Vagina (tissue), 2 donors: Measurements from ENCODE around the gene P2RY14.

Experiments
- POLR2A ChIP-seq, 2 donors: fragments of 450-650 bp; IDR thresholded peaks; one replicate each; pipeline ENCODE4 v1.6.1; 2017; ENCODE audit warnings: antibody characterized with exemption in 2 of 2, mild to moderate bottlenecking in 2 of 2, moderate library complexity in 2 of 2
- POLR2AphosphoS5 ChIP-seq, 2 donors: sonication (generic); formaldehyde crosslinking; IDR thresholded peaks; one replicate each; pipeline ENCODE4 v1.9.0; 2017; ENCODE audit warnings: antibody characterized with exemption in 2 of 2, mild to moderate bottlenecking in 2 of 2, low read depth in 1 of 2; ENCODE audit not compliant: insufficient read depth in 1 of 2
- TF ChIP-seq, protein P1 (sequence below), 3 experiments: fragments of 450-650 bp in 2 of 3; fragments of 200-600 bp in 1 of 3; sonication (generic) in 1 of 3; IDR thresholded peaks; one replicate each; pipeline ENCODE4 v1.5.1; 2017 to 2019; ENCODE audit warnings: antibody characterized with exemption in 3 of 3, mild to moderate bottlenecking in 2 of 3, moderate library complexity in 2 of 3

DNA sequence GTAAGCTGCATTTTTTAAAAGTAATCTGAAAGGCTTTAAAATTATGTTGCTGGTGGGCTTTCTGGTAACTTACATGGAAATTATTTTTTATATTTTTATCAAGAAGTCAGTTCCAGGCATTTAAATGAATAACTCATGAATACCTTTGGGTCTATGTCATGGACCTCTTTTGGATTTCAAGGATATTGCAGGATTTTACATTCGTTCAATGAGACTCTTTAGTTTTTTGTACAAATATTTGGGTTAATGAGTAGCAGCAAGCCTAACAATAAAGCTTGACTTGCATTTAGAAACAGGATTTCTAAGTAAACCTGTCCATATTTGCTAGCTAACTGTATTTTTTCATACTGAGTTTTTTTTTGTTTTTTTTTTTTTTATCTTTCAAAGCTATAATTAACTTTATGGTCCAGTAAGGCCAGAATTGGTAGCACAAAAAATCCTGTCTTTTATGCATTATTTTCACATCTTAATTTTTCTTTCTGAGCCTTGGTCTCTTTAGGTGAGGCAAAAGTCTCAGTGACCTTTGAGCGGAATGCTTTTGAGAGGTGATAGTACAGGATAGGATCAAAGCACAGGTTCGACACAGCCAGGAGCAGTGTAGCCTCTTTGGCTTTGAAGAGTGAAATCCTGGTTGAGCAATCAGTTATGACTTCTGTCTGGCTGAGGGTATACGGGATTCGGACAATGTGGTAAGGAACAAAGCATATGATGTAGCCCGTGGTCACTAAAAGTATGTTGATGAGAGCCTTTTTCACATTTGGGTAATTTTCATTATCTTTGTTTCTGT, 80.2 kb downstream of the P2RY14 start:
- TF ChIP-seq, protein P1, sequence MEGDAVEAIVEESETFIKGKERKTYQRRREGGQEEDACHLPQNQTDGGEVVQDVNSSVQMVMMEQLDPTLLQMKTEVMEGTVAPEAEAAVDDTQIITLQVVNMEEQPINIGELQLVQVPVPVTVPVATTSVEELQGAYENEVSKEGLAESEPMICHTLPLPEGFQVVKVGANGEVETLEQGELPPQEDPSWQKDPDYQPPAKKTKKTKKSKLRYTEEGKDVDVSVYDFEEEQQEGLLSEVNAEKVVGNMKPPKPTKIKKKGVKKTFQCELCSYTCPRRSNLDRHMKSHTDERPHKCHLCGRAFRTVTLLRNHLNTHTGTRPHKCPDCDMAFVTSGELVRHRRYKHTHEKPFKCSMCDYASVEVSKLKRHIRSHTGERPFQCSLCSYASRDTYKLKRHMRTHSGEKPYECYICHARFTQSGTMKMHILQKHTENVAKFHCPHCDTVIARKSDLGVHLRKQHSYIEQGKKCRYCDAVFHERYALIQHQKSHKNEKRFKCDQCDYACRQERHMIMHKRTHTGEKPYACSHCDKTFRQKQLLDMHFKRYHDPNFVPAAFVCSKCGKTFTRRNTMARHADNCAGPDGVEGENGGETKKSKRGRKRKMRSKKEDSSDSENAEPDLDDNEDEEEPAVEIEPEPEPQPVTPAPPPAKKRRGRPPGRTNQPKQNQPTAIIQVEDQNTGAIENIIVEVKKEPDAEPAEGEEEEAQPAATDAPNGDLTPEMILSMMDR (IDR thresholded peaks at IDR 0.05) = no peak
- TF ChIP-seq POLR2A (IDR thresholded peaks at IDR 0.05) (no peak), POLR2AphosphoS5 (IDR thresholded peaks at IDR 0.05; ENCODE audit: insufficient read depth in 1 of 2, low read depth in 1 of 2) (no peak)
